K562 (cell line): ENCODE measurements around the gene CISTR. TPM values are rescaled to one million over a fixed set of nuclear protein-coding genes. Genes with fewer than 3 reads are reported as not detected.

ENCODE experiments used
- BCOR ChIP-seq: fragments of 450-650 bp; IDR thresholded peaks from 2 replicates; pipeline ENCODE4 v1.6.1; 2016
- CEBPB ChIP-seq: fragments of 450-650 bp; IDR thresholded peaks from 2 replicates; pipeline ENCODE4 v1.6.1; 2016; ENCODE audit warnings: missing genetic modification characterization, missing compliant biosample characterization
- DEAF1 ChIP-seq: fragments of 450-650 bp; formaldehyde crosslinking; IDR thresholded peaks from 2 replicates; pipeline ENCODE4 v1.4.0; 2020; ENCODE audit warnings: mild to moderate bottlenecking, moderate library complexity
- GABPB1 ChIP-seq: sonication (generic); formaldehyde crosslinking; IDR thresholded peaks from 2 replicates; pipeline ENCODE4 v1.8.0; 2022; ENCODE audit warnings: mild to moderate bottlenecking, missing genetic modification reagents
- HCFC1 ChIP-seq: IDR thresholded peaks from 2 replicates; pipeline ENCODE4 v1.6.1; 2012; ENCODE audit warnings: low read depth, low read length, improper control_type of control experiment
- JUND ChIP-seq, 2 experiments: IDR thresholded peaks; 2 replicates in 1 of 2; 3 replicates in 1 of 2; pipeline ENCODE4 v1.6.1; 2011; ENCODE audit warnings: borderline replicate concordance in 2 of 2, low read depth in 2 of 2, low read length in 2 of 2, improper control_type of control experiment in 1 of 2, missing biosample characterization in 1 of 2, missing genetic modification characterization in 1 of 2, missing genetic modification reagents in 1 of 2
- LCOR ChIP-seq: sonication (generic); formaldehyde crosslinking; IDR thresholded peaks from 2 replicates; pipeline ENCODE4 v1.8.0; 2022; ENCODE audit warnings: mild to moderate bottlenecking, missing genetic modification reagents
- MAZ ChIP-seq, 2 experiments: fragments of 450-650 bp in 1 of 2; sonication (generic) in 1 of 2; formaldehyde crosslinking; IDR thresholded peaks in 1 of 2; conservative IDR thresholded peaks in 1 of 2; 2 replicates each; pipeline versions ENCODE4 v1.4.0 to v1.5.0; 2020; ENCODE audit warnings: mild to moderate bottlenecking in 1 of 2, missing genetic modification reagents in 1 of 2
- MYNN ChIP-seq, 2 experiments: sonication (generic); formaldehyde crosslinking in 1 of 2; IDR thresholded peaks; 2 replicates each; pipeline versions ENCODE4 v1.5.0 to v1.6.1; 2016 to 2020; ENCODE audit warnings: antibody characterized with exemption in 1 of 2, missing genetic modification reagents in 1 of 2
- NFE2 ChIP-seq: IDR thresholded peaks from 2 replicates; pipeline ENCODE4 v1.6.1; 2014; ENCODE audit warnings: antibody characterized with exemption, low read depth
- PHTF2 ChIP-seq: fragments of 250-450 bp; sonication (Bioruptor Pico); IDR thresholded peaks from 2 replicates; pipeline ENCODE4 v1.5.0; 2021; ENCODE audit warnings: mild to moderate bottlenecking
- POLR2AphosphoS2 ChIP-seq: IDR thresholded peaks from 2 replicates; pipeline ENCODE4 v1.6.1; 2012; ENCODE audit warnings: low read length, improper control_type of control experiment
- RERE ChIP-seq: sonication (generic); formaldehyde crosslinking; IDR thresholded peaks from 2 replicates; pipeline ENCODE4 v1.8.0; 2023; ENCODE audit warnings: missing genetic modification reagents, mild to moderate bottlenecking, borderline replicate concordance
- SMAD4 ChIP-seq: fragments of 250-450 bp; sonication (Bioruptor Pico); conservative IDR thresholded peaks from 2 replicates; pipeline ENCODE4 v1.8.0; 2021; ENCODE audit warnings: inconsistent platforms, mild to moderate bottlenecking, moderate library complexity
- SMC3 ChIP-seq: conservative IDR thresholded peaks from 2 replicates; pipeline ENCODE4 v1.6.1; 2011; ENCODE audit warnings: low read depth, low read length, improper control_type of control experiment; ENCODE audit not compliant: insufficient read depth
- SPI1 ChIP-seq: IDR thresholded peaks from 2 replicates; pipeline ENCODE4 v1.6.1; 2011; ENCODE audit warnings: low read depth, low read length, control low read depth, borderline replicate concordance
- YY1 ChIP-seq, 3 experiments: IDR thresholded peaks; 2 replicates each; pipeline ENCODE4 v1.6.1; 2011; ENCODE audit warnings: low read length in 2 of 3, mild to moderate bottlenecking in 2 of 3, moderate library complexity in 2 of 3, borderline replicate concordance in 1 of 3, control low read depth in 1 of 3, low read depth in 1 of 3; ENCODE audit not compliant: insufficient read depth in 3 of 3, insufficient replicate concordance in 2 of 3, control insufficient read depth in 1 of 3, insufficient read length in 1 of 3; ENCODE audit errors: extremely low read depth in 1 of 3
- ZBTB5 ChIP-seq: fragments of 450-650 bp; IDR thresholded peaks from 2 replicates; pipeline ENCODE4 v1.6.1; 2017; ENCODE audit warnings: antibody characterized with exemption
- polyA plus RNA-seq, 8 experiments: library from polyadenylated mRNA; depleted of rRNA in 4 of 8; stranded (reverse) in 5 of 8; unstranded in 3 of 8; fragments of >200 nt; fragmentation: Nextera tagmentation in 2 of 8; fragmentation: Illumina TruSeq in 1 of 8; extraction: Ambion mirVana in 2 of 8; extraction: Trizol in 1 of 8; gene quantifications; 2 replicates each; pipeline versions ENCODE4 v1.2.1 to v1.2.3, GENCODE V29; 2011 to 2014; ENCODE audit warnings: inconsistent platforms in 1 of 8, missing spikeins in 1 of 8
- total RNA-seq, 7 experiments: library from RNA; depleted of rRNA in 6 of 7; stranded (reverse); fragments of >200 nt in 6 of 7; fragmentation: Illumina TruSeq in 2 of 7; extraction: Trizol in 2 of 7; gene quantifications; 2 replicates each; pipeline versions ENCODE4 v1.2.1 to v1.2.3, GENCODE V29; 2011 to 2021; ENCODE audit warnings: low replicate concordance in 1 of 7

Gene CISTR
- total and polyA plus RNA-seq, 9 of the 15 experiments (the other 6 are each of a cell fraction or from before 2014, with no cell fraction given): not detected

GRCh38 chr12:53746592-53747092 is 5.1 kb downstream of the CISTR start (continued):
- TF ChIP-seq RERE: no peak
- peak; percentile 46; the same call in 1 of the 2 replicates for TF ChIP-seq LCOR
- TF ChIP-seq PHTF2 (CRISPR knock-in tag): no peak
- TF ChIP-seq MYNN (IDR thresholded peaks at IDR 0.05): no peak
- TF ChIP-seq MYNN (CRISPR knock-in tag; IDR thresholded peaks at IDR 0.05): no peak
- TF ChIP-seq SMAD4 (CRISPR knock-in tag): 0 out of 2 replicates have a peak, but pooled peaks have one; percentile 49
- TF ChIP-seq POLR2AphosphoS2: no peak
- no peak for TF ChIP-seq ZBTB5
- 0 out of 2 replicates have a peak, but pooled peaks have one; percentile 12 for TF ChIP-seq HCFC1
- peak; percentile 37; the same call in 1 of the 2 replicates for TF ChIP-seq BCOR
- peak; percentile 66; the same call in 1 of the 2 replicates for TF ChIP-seq GABPB1 (CRISPR knock-in tag)
- TF ChIP-seq DEAF1: peak; percentile 88
- peak; percentile 99 for TF ChIP-seq SMC3
- 0 out of 2 replicates have a peak, but pooled peaks have one; percentile 1 for TF ChIP-seq SPI1
- TF ChIP-seq CEBPB (tag): no peak
- peak in 1 of 2 experiments; percentile 71; a peak in 2 of 4 replicates for TF ChIP-seq MAZ (CRISPR knock-in tag; conservative IDR thresholded peaks at IDR 0.05 in 1 of 2, IDR thresholded peaks at IDR 0.05 in 1 of 2)
- peak in 2 of 3 experiments; percentile 15 to 71 for TF ChIP-seq YY1 (IDR thresholded peaks at IDR 0.05; ENCODE audit: borderline replicate concordance in 1 of 3, control insufficient read depth in 1 of 3, extremely low read depth in 1 of 3, insufficient read depth in 3 of 3, insufficient read length in 1 of 3, insufficient replicate concordance in 2 of 3, low read depth in 1 of 3, low read length in 2 of 3)
- TF ChIP-seq NFE2: no peak
- peak; percentile 68 for TF ChIP-seq JUND (IDR thresholded peaks at IDR 0.05; ENCODE audit: borderline replicate concordance, low read depth, low read length)
- no peak; the same call in 2 of the 3 replicates for TF ChIP-seq JUND (tag; IDR thresholded peaks at IDR 0.05; ENCODE audit: borderline replicate concordance, low read depth, low read length)
